ENCODE measurements around the gene SUSD1. TPM values are rescaled to one million over a fixed set of nuclear protein-coding genes. Genes with fewer than 3 reads are reported as not detected.

SUSD1 gene
- total and polyA plus RNA-seq, 2 donors (not counting 3 experiments of a cell fraction or from before 2014, with no cell fraction given): 33.1 to 37.8 TPM

GRCh38 chr9:112157087-112157486 lies 18.0 kb downstream of the SUSD1 start:
- intact Hi-C loops (cut with micrococcal nuclease): no loop called here
- DNase-seq (ENCODE audit: low read depth, low spot score): no peak
- ChIA-PET POLR2A (no interaction called here), CTCF (interaction anchor here (1.0 kb wide), 1 partner anchor 44 kb away, joined by 3 read pairs; no protein-coding TSS in a partner anchor)
- TF ChIP-seq FOS (IDR thresholded peaks at IDR 0.05; ENCODE audit: borderline replicate concordance, insufficient read depth, low read length) (no peak), POLR2A (IDR thresholded peaks at IDR 0.05; ENCODE audit: low read depth, low read length) (no peak), GATA2 (IDR thresholded peaks at IDR 0.05; ENCODE audit: insufficient read depth, insufficient read length, low read depth, low read length) (no peak), MYC (IDR thresholded peaks at IDR 0.05; ENCODE audit: low read depth, low read length) (no peak), CTCF (IDR thresholded peaks at IDR 0.05; ENCODE audit: extremely low read depth in 1 of 2, insufficient read depth in 1 of 2, low read depth in 1 of 2, low read length in 2 of 2) (no peak), POLR2AphosphoS5 (IDR thresholded peaks at IDR 0.05; ENCODE audit: insufficient read depth, low read depth, low read length) (no peak), JUN (IDR thresholded peaks at IDR 0.05; ENCODE audit: borderline replicate concordance, insufficient read depth, insufficient read length, low read depth) (no peak), MAX (IDR thresholded peaks at IDR 0.05; ENCODE audit: insufficient read depth, insufficient read length) (no peak), EZH2 (IDR thresholded peaks at IDR 0.05; ENCODE audit: borderline replicate concordance, low read depth, low read length, severe bottlenecking) (no peak)
- no TSS peak for BruUV-seq (replicated peaks)
- Histone ChIP-seq H3K27ac (ENCODE audit: insufficient read depth, low read depth, low read length) (no peak overlapping the region), H3K4me1 (ENCODE audit: control insufficient read depth, extremely low read depth, insufficient read depth, low read length) (no peaks in the 10 kb centered on the region), H4K20me1 (replicated peaks; ENCODE audit: control insufficient read depth, extremely low read depth, insufficient read depth, low read length) (no peaks in the 10 kb centered on the region), H3K9me3 (replicated peaks; ENCODE audit: control insufficient read depth, insufficient read depth, low read length) (no peaks in the 10 kb centered on the region), H3K79me2 (ENCODE audit: control insufficient read depth, insufficient read depth, low read length) (no peaks in the 10 kb centered on the region), H3K36me3 (ENCODE audit: control insufficient read depth in 2 of 2, extremely low read depth in 1 of 2, insufficient read depth in 2 of 2, low read length in 2 of 2) (no peaks in the 10 kb centered on the region), H3K4me2 (ENCODE audit: insufficient read depth, low read length) (no peak overlapping the region), H2AFZ (ENCODE audit: low read depth, low read length) (no peak overlapping the region), H3K27me3 (ENCODE audit: control insufficient read depth in 2 of 2, insufficient read depth in 2 of 2, low read length in 2 of 2) (no peaks in the 10 kb centered on the region), H3K9ac (replicated peaks; ENCODE audit: extremely low read depth, insufficient read depth, low read length) (no peak overlapping the region), H3K9me1 (replicated peaks; ENCODE audit: control insufficient read depth, extremely low read depth, insufficient read depth, low read length) (no peaks in the 10 kb centered on the region), H3K4me3 (replicated peaks in 1 of 3; ENCODE audit: insufficient read depth in 1 of 3, low read depth in 1 of 3, low read length in 3 of 3) (no peak overlapping the region)
- no peak for FAIRE-seq
- dilution Hi-C loops (cut with MboI; ENCODE audit: extremely low pct_ligation_motif_present, low sequenced_read_pairs): no loop called here

Data from endothelial cell of umbilical vein (primary cell).